IMR-90 (cell line): ENCODE measurements around the gene TAAR5. TPM values are rescaled to one million over a fixed set of nuclear protein-coding genes. Genes with fewer than 3 reads are reported as not detected.

Source experiments
- ATAC-seq: fragments of 200-7000 bp; cut with Tn5 transposase; 2 replicates; pipeline ENCODE4 v1.9.1; 2020; ENCODE audit warnings: low read depth, mild to moderate bottlenecking, moderate library complexity
- BruUV-seq: library from RNA; stranded (reverse); fragments of 400-500 nt; replicated peaks from 2 replicates; lab custom pipeline; 2021; lab: Mats Ljungman, UMichigan
- CTCF ChIA-PET: fragments of 300-600 bp; formaldehyde crosslinking; extraction: SDS; loops from one replicate; lab custom pipeline; 2021; ENCODE audit warnings: antibody characterized with exemption; lab: Yijun Ruan, JAX
- POLR2A ChIA-PET: fragments of 300-600 bp; sonication (Branson Sonifier 250); formaldehyde crosslinking; loops from one replicate; lab custom pipeline; 2022; ENCODE audit warnings: antibody characterized with exemption; ENCODE audit not compliant: unreplicated experiment; lab: Charles Lee
- DNase-seq: peaks from one replicate; pipeline ENCODE4 v3.0.0; 2013
- H2AFZ ChIP-seq: replicated peaks from 2 replicates; pipeline ENCODE3; 2013; ENCODE audit warnings: low read length, mild to moderate bottlenecking; ENCODE audit not compliant: poor library complexity
- H2AK5ac ChIP-seq: 2 replicates; pipeline ENCODE4 v1.6.1; 2013; ENCODE audit warnings: low read depth, low read length, inconsistent platforms
- H2AK9ac ChIP-seq: replicated peaks from 2 replicates; pipeline ENCODE3; 2013; ENCODE audit warnings: mild to moderate bottlenecking, low read depth, low read length, moderate library complexity; ENCODE audit not compliant: poor library complexity
- H2BK120ac ChIP-seq: 2 replicates; pipeline ENCODE4 v1.6.1; 2013; ENCODE audit warnings: low read depth, low read length, inconsistent platforms
- H2BK15ac ChIP-seq: 3 replicates; pipeline ENCODE4 v1.6.1; 2013; ENCODE audit warnings: low read depth, low read length, inconsistent platforms
- H2BK20ac ChIP-seq: 2 replicates; pipeline ENCODE4 v1.6.1; 2013; ENCODE audit warnings: low read depth, mild to moderate bottlenecking, inconsistent platforms, low read length, moderate library complexity
- H2BK5ac ChIP-seq: 2 replicates; pipeline ENCODE4 v1.6.1; 2013; ENCODE audit warnings: mild to moderate bottlenecking, low read depth, low read length, inconsistent platforms; ENCODE audit not compliant: poor library complexity, severe bottlenecking
- H3K14ac ChIP-seq: replicated peaks from 2 replicates; pipeline ENCODE4 v1.6.1; 2013; ENCODE audit warnings: low read depth, low read length, inconsistent platforms
- H3K18ac ChIP-seq: 2 replicates; pipeline ENCODE4 v1.6.1; 2013; ENCODE audit warnings: low read depth, low read length, control low read depth
- H3K23ac ChIP-seq: 2 replicates; pipeline ENCODE4 v1.6.1; 2013; ENCODE audit warnings: low read depth, low read length, inconsistent platforms
- H3K27ac ChIP-seq: 2 replicates; pipeline ENCODE4 v1.5.1; 2013; ENCODE audit warnings: mild to moderate bottlenecking, control low read depth, low read length; ENCODE audit not compliant: insufficient read depth
- H3K27me3 ChIP-seq: 2 replicates; pipeline ENCODE4 v1.6.1; 2013; ENCODE audit warnings: low read length; ENCODE audit not compliant: control insufficient read depth, insufficient read depth
- H3K36me3 ChIP-seq: 2 replicates; pipeline ENCODE4 v1.6.1; 2013; ENCODE audit warnings: low read length, mixed read lengths; ENCODE audit not compliant: control insufficient read depth, insufficient read depth
- H3K4ac ChIP-seq: 2 replicates; pipeline ENCODE4 v1.6.1; 2013; ENCODE audit warnings: low read depth, low read length, inconsistent platforms
- H3K4me1 ChIP-seq: 2 replicates; pipeline ENCODE4 v1.6.1; 2013; ENCODE audit warnings: low read length, mixed read lengths; ENCODE audit not compliant: control insufficient read depth, insufficient read depth
- H3K4me2 ChIP-seq: 2 replicates; pipeline ENCODE4 v1.6.1; 2013; ENCODE audit warnings: low read depth, mild to moderate bottlenecking, control low read depth, low read length, moderate library complexity
- H3K4me3 ChIP-seq: 2 replicates; pipeline ENCODE4 v1.5.1; 2013; ENCODE audit warnings: low read depth, mild to moderate bottlenecking, control low read depth, low read length, moderate library complexity; ENCODE audit not compliant: insufficient read depth
- H3K56ac ChIP-seq: 2 replicates; pipeline ENCODE4 v1.6.1; 2013; ENCODE audit warnings: low read length, inconsistent platforms; ENCODE audit not compliant: insufficient read depth; ENCODE audit errors: extremely low read depth
- H3K79me1 ChIP-seq, 2 experiments: 2 replicates each; pipeline ENCODE4 v1.6.1; 2013; ENCODE audit warnings: low read length in 2 of 2, inconsistent platforms in 1 of 2, low read depth in 1 of 2
- H3K9ac ChIP-seq: 2 replicates; pipeline ENCODE4 v1.6.1; 2013; ENCODE audit warnings: low read depth, low read length, control low read depth
- H3K9me1 ChIP-seq: 2 replicates; pipeline ENCODE4 v1.6.1; 2013; ENCODE audit warnings: low read length, inconsistent platforms; ENCODE audit not compliant: insufficient read depth
- H3K9me3 ChIP-seq: 2 replicates; pipeline ENCODE4 v1.6.1; 2013; ENCODE audit warnings: low read length; ENCODE audit not compliant: control insufficient read depth, insufficient read depth
- H4K20me1 ChIP-seq: 2 replicates; pipeline ENCODE4 v1.6.1; 2013; ENCODE audit warnings: low read length, inconsistent platforms; ENCODE audit not compliant: insufficient read depth
- H4K5ac ChIP-seq: 2 replicates; pipeline ENCODE4 v1.6.1; 2013; ENCODE audit warnings: mild to moderate bottlenecking, low read depth, low read length, control low read depth
- H4K8ac ChIP-seq, 2 experiments: 2 replicates each; pipeline ENCODE4 v1.6.1; 2013; ENCODE audit warnings: low read depth in 2 of 2, low read length in 2 of 2, control low read depth in 1 of 2, inconsistent platforms in 1 of 2
- H4K91ac ChIP-seq: 2 replicates; pipeline ENCODE4 v1.6.1; 2013; ENCODE audit warnings: low read depth, low read length, inconsistent platforms; ENCODE audit not compliant: insufficient read depth
- BHLHE40 ChIP-seq: fragments of 150-350 bp; IDR thresholded peaks from 2 replicates; pipeline ENCODE4 v1.6.1; 2016; ENCODE audit warnings: mild to moderate bottlenecking, low read depth, low read length
- CHD1 ChIP-seq: IDR thresholded peaks from 2 replicates; pipeline ENCODE4 v1.6.1; 2012; ENCODE audit warnings: low read depth, low read length, improper control_type of control experiment
- CTCF ChIP-seq: conservative IDR thresholded peaks from 2 replicates; pipeline ENCODE4 v1.5.1; 2012; ENCODE audit warnings: mild to moderate bottlenecking, low read depth, low read length, improper control_type of control experiment
- ELK1 ChIP-seq: fragments of 150-350 bp; IDR thresholded peaks from 2 replicates; pipeline ENCODE4 v1.6.1; 2016; ENCODE audit warnings: low read depth, mild to moderate bottlenecking, low read length, moderate library complexity, borderline replicate concordance
- FOS ChIP-seq: fragments of 150-350 bp; IDR thresholded peaks from 2 replicates; pipeline ENCODE4 v1.6.1; 2016; ENCODE audit warnings: low read depth, low read length
- MAZ ChIP-seq: IDR thresholded peaks from 2 replicates; pipeline ENCODE4 v1.6.1; 2012; ENCODE audit warnings: low read depth, mild to moderate bottlenecking, low read length, improper control_type of control experiment, moderate library complexity, borderline replicate concordance
- MXI1 ChIP-seq: IDR thresholded peaks from 2 replicates; pipeline ENCODE4 v1.6.1; 2012; ENCODE audit warnings: low read depth, mild to moderate bottlenecking, low read length, moderate library complexity, borderline replicate concordance
- NFE2L2 ChIP-seq: fragments of 150-350 bp; IDR thresholded peaks from 2 replicates; pipeline ENCODE4 v1.6.1; 2016; ENCODE audit warnings: low read depth, mild to moderate bottlenecking, low read length
- POLR2A ChIP-seq: IDR thresholded peaks from 2 replicates; pipeline ENCODE4 v1.6.1; 2012; ENCODE audit warnings: mild to moderate bottlenecking, low read depth, low read length
- RCOR1 ChIP-seq: IDR thresholded peaks from 2 replicates; pipeline ENCODE4 v1.6.1; 2012; ENCODE audit warnings: mild to moderate bottlenecking, low read length, improper control_type of control experiment; ENCODE audit not compliant: insufficient replicate concordance
- RFX5 ChIP-seq: IDR thresholded peaks from 2 replicates; pipeline ENCODE4 v1.8.0; 2012; ENCODE audit warnings: low read depth, mild to moderate bottlenecking, low read length, moderate library complexity
- SMC3 ChIP-seq: fragments of 150-350 bp; IDR thresholded peaks from 2 replicates; pipeline ENCODE4 v1.6.1; 2016; ENCODE audit warnings: low read depth, mild to moderate bottlenecking, antibody characterized with exemption, low read length, moderate library complexity
- USF2 ChIP-seq: fragments of 150-350 bp; IDR thresholded peaks from 2 replicates; pipeline ENCODE4 v1.6.1; 2017; ENCODE audit warnings: mild to moderate bottlenecking, antibody characterized with exemption, low read length, low read depth
- dilution Hi-C: fragments of 300-500 bp; cut with HindIII; formaldehyde crosslinking; loops from one replicate; pipeline ENCODE4 v1.14.3; 2018; ENCODE audit warnings: low sequenced_read_pairs; ENCODE audit not compliant: unreplicated experiment
- in situ Hi-C: fragments of 300-500 bp; cut with MboI; formaldehyde crosslinking; loops from 3 replicates; pipeline ENCODE4 v1.14.3; 2019; ENCODE audit warnings: low sequenced_read_pairs, inconsistent platforms, mixed read lengths
- intact Hi-C: fragments of 100-400 bp; cut with micrococcal nuclease; formaldehyde crosslinking; loops from 2 replicates; pipeline ENCODE4 v1.10.0; 2022
- polyA plus RNA-seq, 3 experiments: library from polyadenylated mRNA; depleted of rRNA; stranded (reverse); fragments of >200 nt; gene quantifications; 2 replicates each; pipeline ENCODE4 v1.2.3, GENCODE V29; 2012; ENCODE audit warnings: low replicate concordance in 1 of 3
- total RNA-seq: library from RNA; depleted of rRNA; stranded (reverse); fragments of >200 nt; gene quantifications from 2 replicates; pipeline ENCODE4 v1.2.3, GENCODE V29; 2012

Gene TAAR5
- total and polyA plus RNA-seq, 2 of the 4 experiments (the other 2 are of a cell fraction): not detected

- ChIA-PET POLR2A (no interaction called here), CTCF (no interaction called here)
- H3K9me1 ChIP-seq: no peaks in the 10 kb centered on the region
- H4K8ac ChIP-seq: no peak overlapping the region
- no peak overlapping the region for H2AFZ ChIP-seq
- H2BK5ac ChIP-seq: no peak overlapping the region
- H3K56ac ChIP-seq: no peak overlapping the region
- no peak overlapping the region for H3K27ac ChIP-seq
- H3K36me3 ChIP-seq: no peaks in the 10 kb centered on the region
- H3K18ac ChIP-seq: no peak overlapping the region
- no peaks in the 10 kb centered on the region for H4K20me1 ChIP-seq
- H2BK15ac ChIP-seq: no peak overlapping the region
- H3K4me2 ChIP-seq: no peak overlapping the region
- H2AK5ac ChIP-seq: no peak overlapping the region
- H3K4me3 ChIP-seq: no peak overlapping the region
- no peaks in the 10 kb centered on the region for H3K4me1 ChIP-seq
- in situ Hi-C loops: no loop called here
- H4K5ac ChIP-seq: no peak overlapping the region
- ATAC-seq (no peak), DNase-seq (no peak)
- H3K14ac ChIP-seq: no peak overlapping the region
- H3K4ac ChIP-seq: no peak overlapping the region
- no peak overlapping the region for H3K9ac ChIP-seq
- H4K91ac ChIP-seq: no peak overlapping the region
- no peak overlapping the region for H3K23ac ChIP-seq
- dilution Hi-C loops: no loop called here
- H3K79me1 ChIP-seq: no peaks in the 10 kb centered on the region
- TF ChIP-seq MXI1 (no peak), FOS (no peak), BHLHE40 (no peak), SMC3 (no peak), USF2 (no peak), CHD1 (no peak), RCOR1 (no peak), NFE2L2 (no peak), CTCF (no peak), MAZ (no peak), RFX5 (no peak), POLR2A (no peak), ELK1 (no peak)
- H2BK20ac ChIP-seq: no peak overlapping the region
- no TSS peak for BruUV-seq
- intact Hi-C loops: no loop called here
- H2BK120ac ChIP-seq: no peak overlapping the region
- no peaks in the 10 kb centered on the region for H3K9me3 ChIP-seq
- H2AK9ac ChIP-seq: no peak overlapping the region
- peaks cover 36% of the 10 kb centered on the region for H3K27me3 ChIP-seq
Observed at GRCh38 chr6:132571774-132572173, 17.8 kb downstream of the TAAR5 start.
